Left colon (tissue), 2 donors: ENCODE data around the gene SERPINA4. TPM values are rescaled to one million over a fixed set of nuclear protein-coding genes. Genes with fewer than 3 reads are reported as not detected.

Source experiments
- total RNA-seq, 2 donors: library from RNA; stranded (reverse); fragmentation: NEBNext Ultra II Directional; extraction: Animal tissue kit (Norgen Biotek cat#: 25700); gene quantifications; one replicate each; pipeline ENCODE4 v1.2.1, GENCODE V29; 2021
- donor health status: DM: no; HTN: no; CAD: no.
- donor health status: DM: yes; HTN: yes; CAD: no.

SERPINA4 gene
- total RNA-seq, 2 donors from 2014 or later: not detected

Other genes with a start within 250 kb of the SERPINA4 start
- gene SERPINA6, start 238.1 kb upstream of the SERPINA4 start, total RNA-seq: 1 to 10 TPM; 1.6 to 1.7 TPM
- gene SERPINA2, start 194.7 kb upstream of the SERPINA4 start, total RNA-seq: not detected
- gene SERPINA1, start 172.8 kb upstream of the SERPINA4 start, total RNA-seq: 100 to 1,000 TPM; 185 to 197 TPM
- not detected for gene SERPINA11, start 108.6 kb upstream of the SERPINA4 start, total RNA-seq
- not detected for gene SERPINA9, start 85.2 kb upstream of the SERPINA4 start, total RNA-seq
- gene SERPINA12, start 52.0 kb upstream of the SERPINA4 start, total RNA-seq: not detected
- gene SERPINA5, start 20.0 kb downstream of the SERPINA4 start, total RNA-seq: under 1 TPM; 0.46 to 0.75 TPM
- 10 to 100 TPM; 12.2 to 16.9 TPM for gene SERPINA3, start 50.9 kb downstream of the SERPINA4 start, total RNA-seq
- not detected for gene GSC, start 208.7 kb downstream of the SERPINA4 start, total RNA-seq